Stimulated activated naive CD4-positive, alpha-beta T cell (primary cell): ENCODE data around the gene NUP210.
"Not testable (repeated sequence)": the region's sequence is repeated elsewhere in the genome, so short reads cannot be mapped to it uniquely, and the experiment has no call there.

Experiments used
- DNase-seq, 6 experiments: peaks; one replicate each; lab custom pipeline; 2025; lab: John Stamatoyannopoulos, UW

NUP210 gene

DNA sequence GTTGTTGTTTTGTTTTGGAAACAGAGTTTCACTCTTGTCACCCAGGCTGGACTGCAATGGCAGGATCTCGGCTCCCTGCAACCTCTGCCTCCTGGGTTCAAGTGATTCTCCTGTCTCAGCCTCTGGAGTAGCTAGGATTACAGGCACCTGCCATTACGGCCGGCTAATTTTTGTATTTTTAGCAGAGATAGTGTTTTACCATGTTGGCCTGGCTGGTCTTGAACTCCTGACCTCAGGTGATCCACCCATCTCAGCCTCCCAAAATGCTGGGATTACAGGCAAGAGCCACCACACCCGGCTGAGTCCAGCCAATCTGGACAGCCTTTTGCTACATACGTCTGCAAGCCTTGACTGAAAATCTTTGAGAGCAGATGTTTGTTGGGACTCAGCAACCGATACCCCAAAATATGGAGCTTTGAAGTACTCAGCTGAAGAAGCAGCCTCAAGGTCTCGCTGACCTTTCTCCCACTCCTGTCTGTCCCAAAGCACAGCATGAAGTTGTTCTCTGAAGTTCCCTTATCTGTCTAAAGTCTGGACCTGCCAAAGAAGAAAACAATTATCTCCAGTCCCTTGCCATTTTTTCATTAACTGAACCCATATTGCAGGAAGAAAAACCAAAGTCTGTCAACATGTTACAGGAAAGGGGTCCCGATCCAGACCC lies 9.6 kb upstream of the NUP210 start:
- no peak for DNase-seq

DNA sequence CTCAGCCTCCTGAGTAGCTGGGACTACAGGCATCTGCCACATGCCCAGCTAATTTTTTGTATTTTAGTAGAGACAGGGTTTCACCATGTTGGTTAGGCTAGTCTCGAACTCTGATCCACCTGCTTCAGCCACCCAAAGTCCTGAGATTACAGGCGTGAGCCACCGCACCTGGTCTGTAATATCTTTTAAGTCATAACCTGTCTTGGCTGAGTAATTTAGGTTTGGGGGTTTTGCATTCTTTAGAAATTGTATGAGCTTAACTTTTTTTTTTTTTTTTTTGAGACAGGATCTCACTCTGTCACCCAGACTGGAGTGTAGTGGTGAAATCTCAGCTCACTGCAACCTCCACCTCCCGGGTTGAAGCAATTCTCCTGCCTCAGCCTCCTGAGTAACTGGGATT lies 8.6 kb upstream of the NUP210 start:
- not testable (repeated sequence) for DNase-seq

DNA sequence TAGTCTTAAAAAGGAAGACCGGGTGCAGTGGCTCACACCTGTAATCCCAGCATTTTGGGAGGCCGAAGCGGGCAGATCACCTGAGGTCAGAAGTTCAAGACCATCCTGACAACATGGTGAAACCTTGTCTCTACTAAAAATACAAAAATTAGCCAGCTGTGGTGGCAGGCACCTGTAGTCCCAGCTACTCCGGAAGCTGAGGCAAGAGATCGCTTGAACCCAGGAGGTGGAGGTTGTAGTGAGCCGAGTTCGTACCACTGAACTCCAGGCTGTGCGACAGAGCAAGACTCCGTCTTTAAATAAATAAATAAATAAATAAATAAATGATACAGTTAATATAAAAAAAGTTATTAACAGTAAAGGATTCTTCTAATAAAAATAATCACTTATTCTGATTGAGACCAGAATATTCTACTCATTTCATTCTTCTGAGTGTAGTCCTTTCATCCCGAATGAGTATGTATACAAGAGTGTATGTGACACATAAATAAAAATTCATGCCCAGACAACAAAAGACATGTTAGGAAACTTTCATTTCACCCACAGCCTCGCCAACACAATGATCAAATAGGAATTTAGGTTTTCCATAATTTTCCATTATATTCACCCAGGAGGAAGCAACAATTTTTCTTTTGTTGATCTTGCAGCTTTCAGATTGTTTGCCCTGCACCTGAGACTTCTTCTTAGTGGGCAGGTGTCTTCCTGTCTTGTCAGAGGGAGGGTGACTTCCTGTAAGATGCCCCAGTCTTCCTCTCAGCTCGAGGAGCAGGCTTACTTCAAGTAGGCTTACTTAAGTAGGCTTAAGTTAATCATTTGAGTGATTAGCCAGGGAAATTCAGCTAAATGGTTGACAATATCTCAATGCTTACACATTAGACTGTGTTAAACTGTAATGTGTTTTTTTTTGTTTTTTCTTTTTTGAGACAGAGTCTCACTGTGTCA lies 7.8 kb upstream of the NUP210 start:
- peak in 5 of 6 experiments; percentile 17 to 61 (median 57) for DNase-seq

DNA sequence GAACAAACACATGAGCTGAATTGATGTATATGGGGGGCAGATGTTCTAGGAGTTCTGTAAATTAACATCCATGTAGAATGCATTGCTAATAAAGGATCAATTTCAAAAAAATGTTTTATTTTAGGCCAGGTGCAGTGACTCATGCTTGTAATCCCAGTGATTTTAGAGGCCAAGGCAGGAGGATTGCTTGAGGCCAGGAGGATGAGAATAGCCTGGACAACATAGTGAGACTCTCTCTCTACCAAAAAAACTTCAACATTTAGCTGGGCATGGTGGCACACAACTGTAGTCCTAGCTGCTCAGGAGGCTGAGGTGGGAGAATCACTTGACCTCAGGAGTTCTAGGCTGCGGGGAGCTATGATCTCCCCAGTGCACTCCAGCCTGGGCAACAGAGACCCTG lies 6.5 kb upstream of the NUP210 start:
- no peak for DNase-seq

DNA sequence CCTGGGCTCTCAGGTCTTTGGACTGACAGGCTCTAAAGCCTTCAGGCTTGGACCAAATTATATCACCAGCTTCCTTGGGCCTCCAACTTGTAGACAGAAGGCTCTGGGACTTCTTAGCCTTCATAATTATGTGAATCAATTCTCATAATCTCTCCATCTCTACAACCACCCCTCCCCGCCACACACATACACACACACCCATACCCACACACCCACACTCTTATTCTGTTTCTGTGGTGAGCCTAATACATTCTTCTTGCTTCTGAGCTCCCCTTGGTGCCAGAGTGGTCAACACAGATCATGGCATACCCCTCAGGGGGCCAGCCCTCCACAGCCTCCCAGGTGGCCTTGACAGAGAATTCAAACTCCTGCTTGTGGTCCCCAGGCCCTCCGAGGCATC lies 5.6 kb upstream of the NUP210 start:
- no peak for DNase-seq

DNA sequence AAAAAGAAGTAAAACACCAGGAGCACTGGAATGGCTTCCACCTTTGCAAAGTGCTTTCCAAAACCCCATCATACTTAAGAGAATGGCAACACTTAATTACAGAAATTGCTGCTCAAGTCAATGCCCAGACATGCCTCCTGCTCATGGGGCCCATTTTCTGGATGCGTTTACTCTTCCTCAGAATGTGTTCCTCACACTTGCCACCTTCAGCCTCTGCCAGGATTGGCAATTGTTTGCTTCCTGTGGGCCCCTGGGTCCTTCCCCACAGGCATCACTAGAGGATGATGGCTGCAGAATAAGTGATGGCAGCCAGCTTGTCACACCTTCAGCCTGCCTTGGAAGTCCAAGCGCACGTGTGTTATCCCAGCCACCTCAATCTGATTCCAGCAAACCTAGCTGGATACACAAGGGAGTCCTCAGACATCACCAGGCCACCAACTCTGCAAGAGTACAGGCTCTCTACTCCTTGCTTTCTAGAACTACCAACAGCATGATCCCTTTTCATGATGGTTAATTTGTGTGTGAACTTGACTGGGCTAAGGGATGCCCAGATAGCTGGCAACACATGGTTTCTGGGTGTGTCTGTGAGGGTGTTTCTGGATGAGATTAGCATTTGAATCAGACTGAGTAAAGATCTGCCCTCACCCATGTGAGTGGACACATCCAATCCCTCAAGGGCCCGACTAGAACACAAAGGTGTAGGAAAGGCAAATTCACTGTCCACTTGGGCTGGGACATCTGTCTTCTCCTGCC lies 4.9 kb upstream of the NUP210 start:
- no peak for DNase-seq

DNA sequence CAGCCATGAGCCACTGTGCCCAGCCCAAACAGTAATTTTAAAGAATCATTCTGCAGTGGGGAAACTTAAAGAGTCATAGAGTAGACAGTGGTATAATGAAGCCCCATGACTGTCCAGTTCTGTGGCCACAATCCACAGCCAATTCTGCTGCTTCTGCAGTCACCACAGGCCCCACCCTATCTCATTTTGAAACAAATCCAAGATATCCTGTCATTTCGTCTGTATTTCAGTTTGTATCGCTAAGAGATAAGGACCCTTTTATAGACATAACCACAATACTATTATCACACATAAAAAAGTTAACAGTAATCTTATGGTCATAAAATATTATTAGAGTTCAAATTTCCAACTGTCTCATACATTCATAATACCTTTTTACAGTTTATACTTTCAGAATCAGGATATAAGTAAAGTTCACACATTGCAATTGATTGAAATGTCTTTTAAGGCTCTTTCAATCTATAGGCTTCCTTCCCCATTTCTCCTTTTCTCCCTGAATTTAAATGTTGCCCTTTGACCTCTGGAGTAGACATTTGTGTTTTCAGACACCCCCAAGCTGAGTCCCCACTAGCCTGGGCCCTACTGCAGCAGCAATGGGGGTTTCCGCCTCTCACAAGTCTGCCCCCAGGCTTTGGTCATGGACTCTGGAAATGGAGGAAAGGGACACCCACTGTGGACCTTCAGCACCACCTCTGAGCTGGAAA lies 4.2 kb upstream of the NUP210 start:
- DNase-seq: no peak

DNA sequence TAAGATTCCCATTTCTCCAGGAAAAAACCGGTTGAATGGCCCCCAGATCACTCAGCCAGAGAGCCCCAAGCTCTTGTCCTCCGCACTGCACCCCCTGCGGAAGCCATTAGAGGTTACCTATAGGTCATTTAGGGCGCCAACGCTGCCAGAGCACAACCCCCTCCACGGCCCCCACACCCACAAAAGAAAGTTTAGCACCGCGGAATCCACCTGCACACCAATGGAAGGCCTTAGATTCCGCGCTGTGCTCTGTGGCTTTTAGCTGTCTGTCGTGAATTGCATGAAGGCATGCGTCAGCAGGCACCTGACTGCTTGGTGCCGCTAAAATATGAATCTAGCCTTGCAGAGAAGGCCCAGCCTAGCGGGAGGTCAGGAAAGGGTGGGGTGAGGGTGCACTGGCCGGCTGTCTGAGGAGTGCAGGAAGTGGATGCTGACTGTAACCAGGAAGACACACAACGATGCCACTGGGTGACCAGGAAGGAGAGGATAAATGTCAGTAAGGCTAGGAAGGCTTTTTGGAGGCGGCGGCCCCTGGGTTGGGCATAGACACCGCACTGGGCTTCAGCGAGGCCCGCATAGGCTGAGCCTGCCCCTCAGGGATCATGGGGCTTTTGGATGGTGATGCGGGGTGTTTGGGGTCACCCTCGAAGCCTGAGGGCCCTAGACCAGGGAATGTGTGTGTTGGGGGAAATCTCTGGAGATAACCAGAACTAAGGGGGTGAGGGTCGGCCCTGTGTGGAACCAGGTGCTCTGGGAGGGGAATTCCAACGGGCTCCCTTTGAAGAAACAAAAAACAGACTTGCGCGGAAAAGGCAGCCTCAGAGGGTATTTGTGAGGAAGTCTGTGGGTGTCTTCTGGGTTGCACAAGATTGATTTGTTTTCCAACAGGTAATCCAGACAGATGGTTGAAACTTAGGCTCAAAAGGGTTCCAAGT lies 976 bp upstream of the NUP210 start:
- DNase-seq: peak; percentile 72 to 85 (median 80)

DNA sequence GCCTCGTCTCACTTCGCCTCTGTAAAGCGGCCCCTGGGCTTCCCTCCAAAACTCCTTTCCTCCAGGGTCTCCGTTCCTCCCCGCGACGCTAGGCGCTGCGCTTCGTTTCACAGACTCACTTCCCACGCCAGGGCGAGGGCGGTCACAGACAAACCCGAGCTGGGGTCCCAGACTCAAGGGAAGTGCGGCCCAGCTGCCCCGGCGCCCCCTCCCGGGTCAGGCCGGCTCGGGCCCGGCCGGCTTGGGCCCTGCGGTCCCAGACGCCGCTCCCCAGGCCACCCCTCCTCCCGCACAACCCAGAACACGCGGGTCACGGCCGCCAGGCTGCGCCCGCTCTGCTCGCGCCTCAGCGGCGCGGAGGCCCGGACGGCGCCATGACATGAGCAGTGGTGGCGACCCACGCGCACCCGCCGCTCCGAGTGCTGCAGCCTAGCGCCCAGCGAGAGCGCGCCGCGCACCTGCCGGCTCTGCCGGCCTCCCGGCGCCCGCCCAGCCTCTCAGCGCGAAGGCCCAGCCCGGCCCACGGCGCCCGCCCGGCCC lies 547 bp downstream of the NUP210 start:
- peak; percentile 43 to 68 (median 58) for DNase-seq

DNA sequence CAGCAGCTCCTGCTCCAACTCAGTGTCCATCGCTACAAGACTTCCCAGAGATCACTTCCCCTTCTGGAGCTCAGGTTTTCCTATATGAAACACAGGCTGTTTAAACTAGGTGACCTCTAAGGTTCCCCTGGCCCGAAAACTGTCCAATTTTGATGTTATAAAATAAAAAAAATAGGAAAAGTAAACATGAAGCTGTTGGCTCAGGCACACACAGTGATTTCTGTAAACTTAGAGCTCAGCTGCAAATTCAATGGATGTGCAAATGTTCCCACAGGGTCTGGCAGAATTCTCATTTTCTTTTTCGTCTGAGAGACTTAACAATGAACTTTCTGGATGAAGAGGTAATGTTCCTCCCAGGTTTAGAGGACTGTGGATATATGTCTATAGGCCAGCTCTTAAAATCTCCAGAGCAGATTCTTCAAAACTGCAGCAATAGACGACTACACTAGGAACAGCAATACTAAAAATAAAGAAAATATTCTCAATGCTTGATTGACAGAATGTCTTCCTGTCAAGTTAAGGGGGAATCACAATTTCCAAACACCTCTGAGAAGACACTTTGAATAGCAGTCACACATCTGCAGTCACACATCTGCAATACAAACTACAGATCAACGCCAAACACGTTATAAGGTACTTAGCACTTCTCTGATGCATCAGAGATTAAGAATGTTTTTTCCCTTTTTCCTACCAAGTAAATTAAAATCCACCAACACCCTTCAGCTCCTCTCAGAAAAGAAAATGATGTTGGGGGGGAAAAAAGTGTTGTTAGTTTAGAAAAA lies 2.8 kb downstream of the NUP210 start:
- no peak for DNase-seq

DNA sequence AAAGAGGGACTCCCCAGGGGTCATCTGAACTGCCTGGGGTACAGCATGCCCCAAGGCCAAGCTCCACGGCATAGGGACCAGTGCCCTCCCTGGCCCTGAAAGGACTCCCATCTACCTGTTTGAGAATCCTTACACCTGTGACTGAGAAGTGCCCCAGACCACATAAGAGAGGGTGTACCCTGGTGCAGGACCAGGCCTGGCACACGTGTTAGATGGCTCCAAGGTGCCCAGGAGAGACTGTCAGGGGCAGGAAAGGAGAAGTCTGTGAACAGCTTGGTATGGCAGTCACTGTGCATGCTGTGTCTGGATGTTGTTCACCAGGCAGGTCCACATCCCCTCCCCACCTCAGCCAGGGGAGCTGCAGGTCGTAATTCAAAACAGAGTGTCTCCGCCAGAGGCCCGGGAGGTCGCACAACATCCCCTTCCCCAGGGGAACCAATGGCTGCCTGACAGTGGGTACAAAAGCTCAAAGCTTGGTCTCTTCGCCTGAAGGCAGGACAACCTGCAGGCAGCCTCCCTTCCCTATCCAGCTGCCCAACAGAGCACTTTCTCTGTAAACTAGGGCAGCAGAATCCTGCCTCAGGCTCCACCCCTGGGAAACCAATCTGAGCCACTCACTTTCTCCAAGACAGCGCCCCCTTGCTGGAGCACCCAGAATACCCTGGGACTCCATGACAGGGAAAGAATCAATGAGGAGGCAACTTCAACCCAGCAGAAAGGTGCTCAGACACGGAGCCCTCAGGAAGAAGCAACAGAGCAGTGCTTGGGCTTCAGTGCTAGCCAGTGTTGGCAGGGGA lies 3.9 kb downstream of the NUP210 start:
- DNase-seq: peak in 1 of 6 experiments; percentile 15

DNA sequence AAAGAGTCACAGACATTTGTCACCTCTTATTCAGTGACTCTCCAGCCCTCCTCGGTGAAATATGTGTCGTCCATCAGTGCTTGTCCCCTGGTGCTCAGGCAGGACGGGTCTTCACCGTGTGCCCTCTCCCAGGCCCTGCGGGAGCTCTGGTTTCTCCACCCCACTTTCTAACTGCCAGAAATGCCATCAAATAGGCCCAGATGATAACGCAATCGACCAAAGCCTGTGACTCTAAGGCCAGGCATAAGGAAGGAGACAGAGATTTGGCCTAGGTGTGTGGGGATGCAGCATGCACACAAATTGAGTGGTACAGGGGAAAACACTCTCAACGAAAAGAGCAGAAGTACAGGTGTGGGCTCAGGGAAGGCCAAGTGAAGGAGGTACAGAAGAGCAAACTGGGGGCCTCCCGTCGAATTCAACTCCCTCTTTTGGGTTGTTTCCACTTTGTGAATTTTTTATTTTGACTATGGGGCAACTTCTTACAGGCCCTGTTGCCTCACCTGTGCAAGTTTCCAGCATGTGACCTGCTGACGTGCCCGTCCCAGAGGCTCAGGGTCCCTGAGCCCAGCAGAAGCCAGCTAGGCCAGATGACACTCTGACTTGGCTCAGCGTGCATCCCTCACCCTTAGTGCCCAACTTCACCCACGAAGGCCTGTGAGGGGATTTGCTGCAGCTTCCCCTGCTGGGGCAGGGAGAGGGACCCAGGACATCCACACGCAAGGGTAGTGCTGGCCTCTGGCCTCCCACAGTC lies 4.7 kb downstream of the NUP210 start:
- DNase-seq: no peak

DNA sequence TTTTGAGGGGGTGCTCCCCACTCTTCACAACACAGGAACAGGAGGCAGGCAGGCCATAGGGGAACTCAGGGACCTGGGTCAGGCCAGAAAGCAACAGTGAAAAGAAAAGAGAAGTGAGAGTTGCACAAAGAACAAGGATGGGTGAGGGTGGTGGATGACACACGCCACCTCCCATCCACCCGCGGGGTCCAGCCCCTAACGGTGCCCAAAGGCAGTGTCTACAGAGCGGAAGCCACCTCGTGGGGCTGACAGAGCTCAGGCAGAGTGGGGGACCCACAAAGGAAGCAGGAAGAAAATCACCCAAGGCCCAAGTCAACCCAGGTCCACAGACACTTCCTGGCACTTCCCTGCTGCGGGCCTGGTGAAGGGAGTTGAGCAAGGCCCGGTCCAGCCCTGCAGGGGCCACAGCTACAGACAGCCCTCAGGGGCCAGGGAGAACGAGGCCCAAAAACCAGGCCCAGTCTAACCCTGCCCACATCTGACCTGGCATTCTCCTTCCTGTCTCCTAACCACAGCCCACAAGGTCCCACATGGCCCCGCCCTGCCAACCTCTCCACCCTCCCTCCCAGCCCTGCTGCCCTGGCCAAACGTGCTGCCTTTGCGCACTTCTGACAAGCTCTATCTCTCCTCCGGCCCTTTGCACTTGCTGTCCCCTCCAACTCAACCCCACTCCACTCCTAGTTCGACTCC lies 5.9 kb downstream of the NUP210 start:
- peak; percentile 35 to 62 (median 54) for DNase-seq

DNA sequence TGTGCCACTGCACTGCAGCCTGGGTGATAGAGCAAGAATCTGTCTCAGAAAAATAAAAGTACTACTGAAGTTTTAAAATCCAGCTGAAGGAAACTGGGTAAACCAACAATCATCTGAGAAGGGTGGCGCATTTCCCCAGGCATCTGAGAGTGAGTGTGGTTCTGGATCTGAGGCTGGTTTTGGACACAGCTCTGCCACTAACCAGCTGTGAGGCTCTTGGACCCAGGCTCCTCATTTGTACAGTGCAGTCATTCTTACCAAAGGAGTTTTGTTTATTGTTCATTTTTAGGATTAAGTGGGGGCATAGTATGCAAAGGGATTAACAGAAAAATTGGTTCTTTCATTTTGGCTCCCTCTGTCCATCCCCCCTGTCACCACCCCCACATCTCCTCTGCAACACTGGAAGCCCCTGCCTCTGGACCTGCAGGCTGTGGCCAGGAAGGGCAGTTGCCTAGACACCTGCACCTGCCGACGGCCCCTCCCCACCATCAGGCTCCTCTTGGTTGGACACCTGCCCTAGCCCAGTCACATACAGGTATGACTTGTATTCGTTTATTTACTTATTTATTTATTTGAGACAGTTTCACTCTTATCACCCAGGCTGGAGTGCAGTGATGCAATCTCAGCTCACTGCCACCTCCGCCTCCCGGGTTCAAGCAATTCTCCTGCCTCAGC lies 8.8 kb downstream of the NUP210 start:
- no peak for DNase-seq

DNA sequence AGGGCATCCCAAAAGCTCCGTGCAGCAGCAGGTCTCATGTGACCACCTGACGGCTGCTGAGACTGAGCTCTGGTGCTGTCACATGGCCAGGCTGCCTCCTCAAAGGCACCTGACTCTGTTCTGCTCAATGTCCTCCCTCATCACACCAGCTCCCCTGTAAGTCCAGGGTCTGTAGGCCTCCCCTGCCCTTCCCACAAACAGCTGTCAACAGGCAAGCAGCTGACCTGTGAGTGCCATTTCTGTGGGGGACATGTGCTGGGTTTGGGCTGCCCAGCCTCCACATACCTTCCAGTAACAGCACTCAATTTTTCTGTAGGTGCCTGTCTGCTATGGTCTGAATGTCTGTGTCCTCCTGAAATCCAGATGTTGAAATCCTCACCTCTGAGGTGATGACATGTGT lies 11.2 kb downstream of the NUP210 start:
- no peak for DNase-seq

DNA sequence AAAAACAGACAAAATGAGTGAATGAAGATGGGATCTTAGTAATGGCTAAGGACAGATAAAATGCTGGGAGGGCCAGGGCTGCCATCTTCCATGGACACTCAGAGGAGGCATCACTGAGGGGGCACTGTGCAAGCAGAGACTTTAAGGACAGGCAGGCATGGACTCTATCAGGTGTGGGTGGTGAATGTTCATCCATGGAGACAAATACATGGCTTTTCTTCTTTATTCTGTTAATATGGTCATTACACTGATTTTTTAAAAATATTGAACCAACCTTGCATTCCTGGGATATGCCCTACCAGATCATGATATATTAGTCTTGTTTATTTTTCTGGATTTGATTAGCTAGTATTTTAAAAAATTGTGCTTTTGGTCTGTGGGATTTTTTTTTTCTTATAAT lies 12.2 kb downstream of the NUP210 start:
- no peak for DNase-seq

DNA sequence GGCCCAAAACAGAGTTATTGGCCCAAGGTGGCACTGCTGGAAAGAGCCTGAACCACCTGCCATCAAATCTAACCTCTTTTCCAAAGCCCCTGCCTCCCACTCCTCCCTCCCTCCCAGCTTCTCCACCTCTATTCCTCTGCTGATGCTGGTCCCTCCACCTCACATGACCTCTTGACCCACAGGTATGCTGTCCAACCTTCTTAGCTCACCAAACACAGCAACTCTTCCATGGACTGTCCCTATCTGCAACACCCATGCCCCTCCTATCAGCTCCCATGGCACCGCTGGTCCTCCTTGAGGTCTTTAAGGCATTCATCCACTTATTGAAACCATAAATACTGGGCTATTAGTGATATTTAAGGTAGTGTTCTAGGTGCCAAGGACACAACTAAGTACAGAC lies 12.6 kb downstream of the NUP210 start:
- DNase-seq: no peak
